H1 (cell line): ENCODE data around the gene TMBIM1. TPM values are rescaled to one million over a fixed set of nuclear protein-coding genes. Genes with fewer than 3 reads are reported as not detected.

Experiments
- CTCF ChIA-PET: fragments of 300-600 bp; sonication (Branson Sonifier 250); formaldehyde crosslinking; loops from one replicate; lab custom pipeline; 2021; ENCODE audit not compliant: partially characterized antibody; lab: Charles Lee
- POLR2A ChIA-PET: fragments of 300-600 bp; sonication (Branson Sonifier 250); formaldehyde crosslinking; loops from one replicate; lab custom pipeline; 2021; ENCODE audit warnings: inconsistent platforms; ENCODE audit not compliant: partially characterized antibody; lab: Charles Lee
- DNase-seq, 2 experiments: peaks; one replicate each; pipeline versions ENCODE4 v3.0.0 to v3.0.0-alpha.2; 2010 to 2022; ENCODE audit warnings: low spot score in 2 of 2, low read depth in 1 of 2, mixed read lengths in 1 of 2
- FAIRE-seq: peaks from 2 replicates; lab custom pipeline; 2011; peaks lifted over from hg19 to GRCh38; lab: Jason Lieb, UNC
- H2AFZ ChIP-seq: 2 replicates; pipeline ENCODE4 v1.8.1; 2012; ENCODE audit warnings: low read length, inconsistent platforms
- H2AK5ac ChIP-seq: 2 replicates; pipeline ENCODE4 v1.6.1; 2013; ENCODE audit warnings: low read depth, low read length
- H2BK120ac ChIP-seq: replicated peaks from 2 replicates; pipeline ENCODE3; 2013; ENCODE audit warnings: low read depth, low read length, inconsistent platforms
- H2BK12ac ChIP-seq: 2 replicates; pipeline ENCODE4 v1.6.1; 2013; ENCODE audit warnings: low read depth, low read length
- H2BK15ac ChIP-seq: 2 replicates; pipeline ENCODE4 v1.6.1; 2013; ENCODE audit warnings: low read length
- H2BK20ac ChIP-seq: 2 replicates; pipeline ENCODE4 v1.6.1; 2013; ENCODE audit warnings: low read length
- H2BK5ac ChIP-seq: 2 replicates; pipeline ENCODE4 v1.6.1; 2013; ENCODE audit warnings: low read depth, low read length
- H3K14ac ChIP-seq: 2 replicates; pipeline ENCODE4 v1.6.1; 2013; ENCODE audit warnings: inconsistent platforms; ENCODE audit not compliant: insufficient read length
- H3K18ac ChIP-seq: 2 replicates; pipeline ENCODE4 v1.6.1; 2013; ENCODE audit warnings: low read length; ENCODE audit errors: extremely low read depth
- H3K23ac ChIP-seq: 2 replicates; pipeline ENCODE4 v1.6.1; 2013; ENCODE audit warnings: inconsistent platforms; ENCODE audit not compliant: insufficient read length
- H3K23me2 ChIP-seq: 2 replicates; pipeline ENCODE4 v1.6.1; 2013; ENCODE audit warnings: low read depth, low read length
- H3K27ac ChIP-seq: 2 replicates; pipeline ENCODE4 v1.6.1; 2011; ENCODE audit warnings: low read depth, low read length, inconsistent platforms
- H3K27me3 ChIP-seq, 4 experiments: replicated peaks in 1 of 4; 1 replicate in 1 of 4; 2 replicates in 3 of 4; pipeline versions ENCODE4 v1.6.1 to v1.8.1; 2011 to 2013; ENCODE audit warnings: low read length in 3 of 4, mild to moderate bottlenecking in 3 of 4, inconsistent platforms in 2 of 4, mixed read lengths in 2 of 4, moderate library complexity in 1 of 4; ENCODE audit not compliant: control insufficient read depth in 3 of 4, insufficient read depth in 3 of 4; ENCODE audit errors: extremely low read depth in 1 of 4
- H3K36me3 ChIP-seq, 4 experiments: 2 replicates each; pipeline versions ENCODE4 v1.6.1 to v1.8.1; 2011 to 2013; ENCODE audit warnings: mild to moderate bottlenecking in 4 of 4, low read length in 3 of 4, moderate library complexity in 2 of 4, control low read depth in 1 of 4, inconsistent platforms in 1 of 4; ENCODE audit not compliant: insufficient read depth in 4 of 4, control insufficient read depth in 2 of 4
- H3K4ac ChIP-seq: replicated peaks from 2 replicates; pipeline ENCODE3; 2013; ENCODE audit warnings: low read length, low read depth, mixed read lengths, inconsistent platforms; ENCODE audit not compliant: insufficient read length
- H3K4me1 ChIP-seq, 4 experiments: replicated peaks in 1 of 4; 1 replicate in 1 of 4; 2 replicates in 3 of 4; pipeline versions ENCODE4 v1.6.1 to v1.8.1; 2011 to 2013; ENCODE audit warnings: low read length in 3 of 4, inconsistent platforms in 2 of 4, mixed read lengths in 1 of 4; ENCODE audit not compliant: insufficient read depth in 4 of 4, control insufficient read depth in 3 of 4
- H3K4me2 ChIP-seq, 2 experiments: 2 replicates each; pipeline versions ENCODE4 v1.6.1 to v1.8.1; 2011 to 2013; ENCODE audit warnings: low read depth in 2 of 2, low read length in 2 of 2, control low read depth in 1 of 2, inconsistent platforms in 1 of 2, mild to moderate bottlenecking in 1 of 2; ENCODE audit not compliant: insufficient read depth in 1 of 2
- H3K4me3 ChIP-seq, 4 experiments: fragments of 200-600, 300-600 bp in 1 of 4; sonication (generic), shearing (Covaris generic), sonication (Bioruptor Twin) in 1 of 4; 2 replicates each; pipeline versions ENCODE4 v1.5.1 to v1.8.1; 2011 to 2016; ENCODE audit warnings: low read length in 4 of 4, low read depth in 3 of 4, control low read depth in 2 of 4, inconsistent platforms in 2 of 4, mild to moderate bottlenecking in 2 of 4, mixed read lengths in 1 of 4, moderate library complexity in 1 of 4; ENCODE audit not compliant: insufficient read depth in 2 of 4; ENCODE audit errors: extremely low read depth in 1 of 4
- H3K56ac ChIP-seq: replicated peaks from 2 replicates; pipeline ENCODE3; 2013; ENCODE audit warnings: low read depth, mild to moderate bottlenecking, mixed read lengths, low read length, inconsistent platforms; ENCODE audit not compliant: insufficient read length
- H3K79me1 ChIP-seq: 2 replicates; pipeline ENCODE4 v1.6.1; 2013; ENCODE audit warnings: low read depth, low read length, control low read depth
- H3K79me2 ChIP-seq, 2 experiments: 2 replicates each; pipeline versions ENCODE4 v1.6.1 to v1.8.1; 2012 to 2013; ENCODE audit warnings: low read length in 2 of 2, mild to moderate bottlenecking in 2 of 2, inconsistent platforms in 1 of 2; ENCODE audit not compliant: insufficient read depth in 2 of 2, control insufficient read depth in 1 of 2
- H3K9ac ChIP-seq, 4 experiments: replicated peaks in 1 of 4; 1 replicate in 1 of 4; 2 replicates in 3 of 4; pipeline versions ENCODE4 v1.6.1 to v1.8.1; 2011 to 2013; ENCODE audit warnings: low read depth in 3 of 4, low read length in 3 of 4, control low read depth in 2 of 4, mild to moderate bottlenecking in 2 of 4, moderate library complexity in 2 of 4, inconsistent platforms in 1 of 4; ENCODE audit errors: extremely low read depth in 1 of 4
- H3K9me3 ChIP-seq, 2 experiments: 2 replicates each; pipeline versions ENCODE4 v1.6.1 to v1.8.1; 2012 to 2013; ENCODE audit warnings: mild to moderate bottlenecking in 2 of 2, moderate library complexity in 2 of 2, control low read depth in 1 of 2, inconsistent platforms in 1 of 2, low read depth in 1 of 2, low read length in 1 of 2, mixed read lengths in 1 of 2; ENCODE audit not compliant: insufficient read depth in 2 of 2
- H4K20me1 ChIP-seq, 2 experiments: replicated peaks in 1 of 2; 2 replicates each; pipeline versions ENCODE3 to v1.8.1; 2011 to 2013; ENCODE audit warnings: inconsistent platforms in 2 of 2, low read length in 2 of 2, mild to moderate bottlenecking in 1 of 2; ENCODE audit not compliant: insufficient read depth in 2 of 2, control insufficient read depth in 1 of 2
- H4K5ac ChIP-seq: 2 replicates; pipeline ENCODE4 v1.6.1; 2013; ENCODE audit warnings: low read length, low read depth, mixed read lengths, inconsistent platforms; ENCODE audit not compliant: insufficient read length
- H4K8ac ChIP-seq: 2 replicates; pipeline ENCODE4 v1.8.0; 2013; ENCODE audit warnings: mild to moderate bottlenecking, moderate library complexity, low read length, inconsistent platforms; ENCODE audit not compliant: insufficient read depth; ENCODE audit errors: extremely low read depth
- H4K91ac ChIP-seq: replicated peaks from 2 replicates; pipeline ENCODE3; 2013; ENCODE audit warnings: low read length, mixed read lengths, inconsistent platforms; ENCODE audit not compliant: insufficient read length
- EZH2 ChIP-seq: fragments of 200-600 bp; sonication (generic); IDR thresholded peaks from 2 replicates; pipeline ENCODE4 v1.7.1; 2012; ENCODE audit warnings: low read depth, mild to moderate bottlenecking, moderate library complexity, low read length, inconsistent platforms; ENCODE audit not compliant: severe bottlenecking
- GTF2F1 ChIP-seq: IDR thresholded peaks from 2 replicates; pipeline ENCODE4 v1.6.1; 2012; ENCODE audit warnings: low read depth, low read length, improper control_type of control experiment, borderline replicate concordance
- JUN ChIP-seq: IDR thresholded peaks from 2 replicates; pipeline ENCODE4 v1.6.1; 2011; ENCODE audit warnings: low read depth, mild to moderate bottlenecking, improper control_type of control experiment, low read length
- JUND ChIP-seq: IDR thresholded peaks from 2 replicates; pipeline ENCODE4 v1.6.1; 2011; ENCODE audit warnings: mild to moderate bottlenecking, improper control_type of control experiment, low read length
- MAFK ChIP-seq: IDR thresholded peaks from 2 replicates; pipeline ENCODE4 v1.6.1; 2012; ENCODE audit warnings: low read depth, mild to moderate bottlenecking, improper control_type of control experiment, low read length
- POU5F1 ChIP-seq: IDR thresholded peaks from 2 replicates; pipeline ENCODE4 v1.6.1; 2011; ENCODE audit warnings: low read depth, mild to moderate bottlenecking, low read length, moderate library complexity
- RBBP5 ChIP-seq: IDR thresholded peaks from 2 replicates; pipeline ENCODE4 v1.7.1; 2012; ENCODE audit warnings: low read depth, mild to moderate bottlenecking, inconsistent platforms, low read length, moderate library complexity, borderline replicate concordance
- RNF2 ChIP-seq: fragments of 200-900, 300-1000 bp; sonication (generic); IDR thresholded peaks from 2 replicates; pipeline ENCODE4 v1.7.1; 2016; ENCODE audit warnings: borderline replicate concordance, low read depth, mild to moderate bottlenecking, antibody characterized with exemption, low read length; ENCODE audit not compliant: poor library complexity, severe bottlenecking; ENCODE audit errors: missing control alignments
- SP4 ChIP-seq: IDR thresholded peaks from 2 replicates; pipeline ENCODE4 v1.6.1; 2012; ENCODE audit warnings: low read length, inconsistent platforms
- TCF12 ChIP-seq: IDR thresholded peaks from 2 replicates; pipeline ENCODE4 v1.6.1; 2011; ENCODE audit warnings: low read depth, mild to moderate bottlenecking, low read length
- WGBS, 2 experiments: shearing (Covaris generic) in 1 of 2; methylation state at CpG; one replicate each; pipeline versions ENCODE4 v1.1.6 to v1.1.7; 2013 to 2015; ENCODE audit warnings: low lambda C conversion rate in 2 of 2, mixed read lengths in 2 of 2, inconsistent platforms in 1 of 2, low coverage in 1 of 2, missing lambda C conversion rate in 1 of 2; ENCODE audit not compliant: insufficient replicate concordance in 2 of 2, insufficient coverage in 1 of 2, insufficient read length in 1 of 2; ENCODE audit errors: extremely low coverage in 1 of 2, missing lambda C conversion rate in 1 of 2; 5-methylcytosine and 5-hydroxymethylcytosine counted together
- polyA plus RNA-seq, 7 experiments: library from polyadenylated mRNA; depleted of rRNA in 3 of 7; stranded (reverse) in 5 of 7; unstranded in 2 of 7; fragments of >200 nt in 5 of 7; fragments of 200-250 nt in 2 of 7; gene quantifications; 1 replicate in 5 of 7; 2 replicates in 1 of 7; 4 replicates in 1 of 7; pipeline versions ENCODE4 v1.2.1 to v1.2.3, GENCODE V29; 2011 to 2013; ENCODE audit warnings: missing spikeins in 2 of 7, mixed read lengths in 2 of 7
- total RNA-seq: library from RNA; stranded (reverse); fragmentation: NEBNext Ultra II Directional; extraction: Animal tissue kit (Norgen Biotek cat#: 25700); gene quantifications from 2 replicates; pipeline ENCODE4 v1.2.1, GENCODE V29; 2021
- TF ChIP-seq, protein P1 (sequence below), 3 experiments: IDR thresholded peaks; 1 replicate in 2 of 3; 2 replicates in 1 of 3; pipeline versions ENCODE4 v1.5.1 to v1.6.1; 2011; ENCODE audit warnings: low read length in 3 of 3, mild to moderate bottlenecking in 3 of 3, inconsistent platforms in 2 of 3, low read depth in 1 of 3, moderate library complexity in 1 of 3; ENCODE audit not compliant: insufficient read depth in 1 of 3; ENCODE audit errors: control extremely low read depth in 1 of 3

The TMBIM1 gene
- total and polyA plus RNA-seq, 2 of the 8 experiments (the other 6 are each of a cell fraction or from before 2014, with no cell fraction given) = 22.1 to 36.8 TPM

DNA sequence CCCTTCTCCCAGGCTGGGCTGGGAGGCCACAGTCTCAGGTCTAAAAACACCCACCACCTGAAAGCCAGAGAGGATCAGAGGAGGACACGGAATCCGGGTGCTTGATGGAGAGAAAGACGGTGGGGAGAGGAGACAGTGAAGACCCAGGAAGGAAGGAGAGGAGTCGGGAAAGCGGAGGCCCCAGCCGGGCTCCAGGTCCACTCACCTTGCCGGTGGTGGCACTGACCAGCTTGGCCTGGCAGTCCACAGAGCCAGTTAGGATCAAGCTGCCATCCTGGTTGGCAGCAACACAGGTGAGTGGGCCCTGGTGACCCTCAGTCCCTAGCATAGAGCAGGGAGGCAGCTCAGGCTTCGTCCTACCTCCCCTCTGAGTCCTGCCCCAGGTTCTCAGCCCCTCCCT, 26.7 kb downstream of the TMBIM1 start:
- Histone ChIP-seq H3K27ac (no peak overlapping the region), H2BK20ac (no peak overlapping the region), H3K4me2 (no peak overlapping the region), H2AK5ac (no peak overlapping the region), H3K14ac (no peak overlapping the region), H3K23me2 (peaks cover 5% of the 10 kb centered on the region), H3K56ac (no peak overlapping the region), H3K23ac (no peak overlapping the region), H4K8ac (no peak overlapping the region; the same call in 1 of the 2 replicates), H3K18ac (no peak overlapping the region), H4K91ac (no peak overlapping the region), H2BK120ac (no peak overlapping the region), H3K36me3 (peaks cover 15 to 40% (median 20%) of the 10 kb centered on the region in 4 experiments; a peak in 7 of 8 replicates), H2BK12ac (no peak overlapping the region), H2BK15ac (no peak overlapping the region), H3K79me2 (peaks cover 0 to 7% of the 10 kb centered on the region in 2 experiments; a peak in 2 of 4 replicates), H4K5ac (no peak overlapping the region), H3K4me3 (no peak overlapping the region), H2BK5ac (no peak overlapping the region), H4K20me1 (peaks cover 0 to 14% of the 10 kb centered on the region in 2 experiments), H3K4ac (no peak overlapping the region), H3K27me3 (no peaks in the 10 kb centered on the region), H3K9ac (no peak overlapping the region), H3K79me1 (peaks cover 3% of the 10 kb centered on the region; the same call in 1 of the 2 replicates), H3K9me3 (no peaks in the 10 kb centered on the region), H3K4me1 (peaks cover 0 to 14% (median 12%) of the 10 kb centered on the region in 4 experiments; a peak in 6 of 7 replicates), H2AFZ (no peak overlapping the region)
- ChIA-PET POLR2A (interaction anchor here (2.3 kb wide), 1 partner anchor 8 kb away, joined by 8 read pairs; no protein-coding TSS in a partner anchor), CTCF (interaction anchor here (2.5 kb wide), 1 partner anchor 8 kb away, joined by 9 read pairs; no protein-coding TSS in a partner anchor)
- TF ChIP-seq GTF2F1 (no peak), JUN (no peak), MAFK (no peak), EZH2 (no peak), POU5F1 (no peak), SP4 (no peak), TCF12 (no peak), RBBP5 (no peak), RNF2 (no peak), JUND (no peak)
- TF ChIP-seq, protein P1, sequence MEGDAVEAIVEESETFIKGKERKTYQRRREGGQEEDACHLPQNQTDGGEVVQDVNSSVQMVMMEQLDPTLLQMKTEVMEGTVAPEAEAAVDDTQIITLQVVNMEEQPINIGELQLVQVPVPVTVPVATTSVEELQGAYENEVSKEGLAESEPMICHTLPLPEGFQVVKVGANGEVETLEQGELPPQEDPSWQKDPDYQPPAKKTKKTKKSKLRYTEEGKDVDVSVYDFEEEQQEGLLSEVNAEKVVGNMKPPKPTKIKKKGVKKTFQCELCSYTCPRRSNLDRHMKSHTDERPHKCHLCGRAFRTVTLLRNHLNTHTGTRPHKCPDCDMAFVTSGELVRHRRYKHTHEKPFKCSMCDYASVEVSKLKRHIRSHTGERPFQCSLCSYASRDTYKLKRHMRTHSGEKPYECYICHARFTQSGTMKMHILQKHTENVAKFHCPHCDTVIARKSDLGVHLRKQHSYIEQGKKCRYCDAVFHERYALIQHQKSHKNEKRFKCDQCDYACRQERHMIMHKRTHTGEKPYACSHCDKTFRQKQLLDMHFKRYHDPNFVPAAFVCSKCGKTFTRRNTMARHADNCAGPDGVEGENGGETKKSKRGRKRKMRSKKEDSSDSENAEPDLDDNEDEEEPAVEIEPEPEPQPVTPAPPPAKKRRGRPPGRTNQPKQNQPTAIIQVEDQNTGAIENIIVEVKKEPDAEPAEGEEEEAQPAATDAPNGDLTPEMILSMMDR (IDR thresholded peaks at IDR 0.05; ENCODE audit: control extremely low read depth in 1 of 3, insufficient read depth in 1 of 3, low read depth in 1 of 3, low read length in 3 of 3) = no peak
- FAIRE-seq (no peak), DNase-seq (no peak)
- WGBS, 2 experiments = 94% methylated on average over 7 of the region's 8 CpGs; no CpG with 5 or more reads in 1 of the 2 experiments
